ENCODE data around the gene ZNF296. TPM values are rescaled to one million over a fixed set of nuclear protein-coding genes. Genes with fewer than 3 reads are reported as not detected.

The ZNF296 gene
- total and polyA plus RNA-seq, 2 of the 13 experiments (the other 11 are each of a cell fraction or from before 2014, with no cell fraction given): 0.26 to 0.62 TPM

DNA sequence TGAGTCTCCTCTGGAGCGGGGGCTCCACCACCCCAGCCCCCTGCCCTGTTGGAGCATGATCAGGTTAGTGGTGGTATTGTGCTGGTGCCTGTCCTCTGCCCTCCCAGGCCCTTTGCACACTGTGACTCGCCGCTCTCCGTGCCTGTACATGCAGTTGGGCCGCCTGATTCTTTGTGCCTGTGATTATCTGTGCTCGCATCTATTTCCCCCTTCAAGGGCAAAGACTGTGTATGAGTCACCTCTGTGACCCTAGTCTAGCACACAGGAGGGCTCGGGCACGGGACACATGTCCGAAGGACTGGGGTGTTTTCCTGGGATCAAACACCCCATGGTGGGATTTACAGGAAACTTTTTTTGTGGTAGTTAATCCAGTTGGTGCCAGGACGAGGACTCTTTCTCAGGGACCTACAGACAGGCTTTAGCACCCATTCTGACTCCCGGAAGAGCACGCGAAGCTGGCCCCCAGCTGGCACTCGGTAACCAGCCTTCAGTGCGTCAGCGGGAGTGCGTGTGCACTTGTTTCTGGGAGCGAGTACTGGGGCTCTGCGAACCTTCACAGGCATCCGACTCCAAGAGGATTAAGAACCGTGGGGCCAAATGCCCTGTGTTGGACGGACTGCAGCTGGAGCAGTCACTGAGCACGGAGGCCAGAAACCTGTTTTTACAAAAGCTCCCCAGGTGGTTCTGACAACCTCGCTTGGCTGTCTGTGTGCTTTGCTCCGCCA is 23.4 kb upstream of the ZNF296 start:
- intact Hi-C loops (cut with micrococcal nuclease; ENCODE audit: unreplicated experiment): no loop called here
- no TSS peak for BruUV-seq (replicated peaks)
- H3K9me3 ChIP-seq (ENCODE audit: low read length): no peaks in the 10 kb centered on the region
- no peak for FAIRE-seq
- ATAC-seq: peak; percentile 8
- ChIA-PET CTCF (ENCODE audit: low intra/inter-chr PET ratio, low total read pairs) (no interaction called here), POLR2A (interaction anchor here (1.0 to 3.2 kb wide), 3 partner anchors 18 to 79 kb away, joined by 3 to 13 read pairs (median 11); partner anchors contain the start of genes BLOC1S3, GEMIN7 and TRAPPC6A)
- H3K4me2 ChIP-seq (ENCODE audit: low read depth, low read length): peak overlapping the region; percentile 85
- H3K36me3 ChIP-seq (replicated peaks in 1 of 2; ENCODE audit: control insufficient read depth in 1 of 2, insufficient read depth in 2 of 2, low read length in 2 of 2): peaks cover 0 to 5% of the 10 kb centered on the region in 2 experiments; a peak in 3 of 5 replicates
- in situ Hi-C loops (cut with HindIII; ENCODE audit: extremely low pct_ligation_motif_present, low pct_unique_long_range_greater_than_20kb): no loop called here
- peaks cover 18% of the 10 kb centered on the region for H4K20me1 ChIP-seq (ENCODE audit: insufficient read depth, low read length)
- WGBS (ENCODE audit: low lambda C conversion rate): 67% methylated on average over 7 of the region's 25 CpGs
- peak overlapping the region; percentile 69 for H3K9ac ChIP-seq (ENCODE audit: insufficient read depth, low read depth, low read length)
- peak overlapping the region in 2 of 3 experiments; percentile 6 to 58; a peak in 3 of 6 replicates for H3K4me3 ChIP-seq (replicated peaks in 1 of 3; ENCODE audit: insufficient read depth in 1 of 3, low read depth in 2 of 3, low read length in 3 of 3)
- no peaks in the 10 kb centered on the region for H3K27me3 ChIP-seq (ENCODE audit: control insufficient read depth in 1 of 2, insufficient read depth in 2 of 2, low read length in 2 of 2)
- peak; percentile 72 for DNase-seq (ENCODE audit: low spot score)
- peaks cover 100% of the 10 kb centered on the region for H3K4me1 ChIP-seq (ENCODE audit: insufficient read depth, low read length)
- no peak overlapping the region for H2AFZ ChIP-seq (ENCODE audit: low read length)
- peaks cover 98% of the 10 kb centered on the region for H3K79me2 ChIP-seq (ENCODE audit: insufficient read depth, low read length)
- peak overlapping the region; percentile 74 for H3K27ac ChIP-seq (ENCODE audit: extremely low read length, insufficient read depth, low read length)
- TF ChIP-seq AGO1 (IDR thresholded peaks at IDR 0.05; ENCODE audit: low read depth, low read length, poor library complexity, severe bottlenecking) (no peak), SAP130 (CRISPR knock-in tag; IDR thresholded peaks at IDR 0.05; ENCODE audit: low read depth) (peak; percentile 49), ZC3H4 (CRISPR knock-in tag; IDR thresholded peaks at IDR 0.05; ENCODE audit: borderline replicate concordance) (no peak), GATAD2A (CRISPR knock-in tag; IDR thresholded peaks at IDR 0.05) (peak; percentile 34; the same call in 1 of the 2 replicates), ETV5 (CRISPR knock-in tag; IDR thresholded peaks at IDR 0.05; ENCODE audit: borderline replicate concordance) (peak; percentile 41; the same call in 1 of the 2 replicates)
- TF ChIP-seq, protein P1, sequence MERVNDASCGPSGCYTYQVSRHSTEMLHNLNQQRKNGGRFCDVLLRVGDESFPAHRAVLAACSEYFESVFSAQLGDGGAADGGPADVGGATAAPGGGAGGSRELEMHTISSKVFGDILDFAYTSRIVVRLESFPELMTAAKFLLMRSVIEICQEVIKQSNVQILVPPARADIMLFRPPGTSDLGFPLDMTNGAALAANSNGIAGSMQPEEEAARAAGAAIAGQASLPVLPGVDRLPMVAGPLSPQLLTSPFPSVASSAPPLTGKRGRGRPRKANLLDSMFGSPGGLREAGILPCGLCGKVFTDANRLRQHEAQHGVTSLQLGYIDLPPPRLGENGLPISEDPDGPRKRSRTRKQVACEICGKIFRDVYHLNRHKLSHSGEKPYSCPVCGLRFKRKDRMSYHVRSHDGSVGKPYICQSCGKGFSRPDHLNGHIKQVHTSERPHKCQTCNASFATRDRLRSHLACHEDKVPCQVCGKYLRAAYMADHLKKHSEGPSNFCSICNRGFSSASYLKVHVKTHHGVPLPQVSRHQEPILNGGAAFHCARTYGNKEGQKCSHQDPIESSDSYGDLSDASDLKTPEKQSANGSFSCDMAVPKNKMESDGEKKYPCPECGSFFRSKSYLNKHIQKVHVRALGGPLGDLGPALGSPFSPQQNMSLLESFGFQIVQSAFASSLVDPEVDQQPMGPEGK (CRISPR knock-in tag; IDR thresholded peaks at IDR 0.05): peak; percentile 54
- TF ChIP-seq, protein P2, sequence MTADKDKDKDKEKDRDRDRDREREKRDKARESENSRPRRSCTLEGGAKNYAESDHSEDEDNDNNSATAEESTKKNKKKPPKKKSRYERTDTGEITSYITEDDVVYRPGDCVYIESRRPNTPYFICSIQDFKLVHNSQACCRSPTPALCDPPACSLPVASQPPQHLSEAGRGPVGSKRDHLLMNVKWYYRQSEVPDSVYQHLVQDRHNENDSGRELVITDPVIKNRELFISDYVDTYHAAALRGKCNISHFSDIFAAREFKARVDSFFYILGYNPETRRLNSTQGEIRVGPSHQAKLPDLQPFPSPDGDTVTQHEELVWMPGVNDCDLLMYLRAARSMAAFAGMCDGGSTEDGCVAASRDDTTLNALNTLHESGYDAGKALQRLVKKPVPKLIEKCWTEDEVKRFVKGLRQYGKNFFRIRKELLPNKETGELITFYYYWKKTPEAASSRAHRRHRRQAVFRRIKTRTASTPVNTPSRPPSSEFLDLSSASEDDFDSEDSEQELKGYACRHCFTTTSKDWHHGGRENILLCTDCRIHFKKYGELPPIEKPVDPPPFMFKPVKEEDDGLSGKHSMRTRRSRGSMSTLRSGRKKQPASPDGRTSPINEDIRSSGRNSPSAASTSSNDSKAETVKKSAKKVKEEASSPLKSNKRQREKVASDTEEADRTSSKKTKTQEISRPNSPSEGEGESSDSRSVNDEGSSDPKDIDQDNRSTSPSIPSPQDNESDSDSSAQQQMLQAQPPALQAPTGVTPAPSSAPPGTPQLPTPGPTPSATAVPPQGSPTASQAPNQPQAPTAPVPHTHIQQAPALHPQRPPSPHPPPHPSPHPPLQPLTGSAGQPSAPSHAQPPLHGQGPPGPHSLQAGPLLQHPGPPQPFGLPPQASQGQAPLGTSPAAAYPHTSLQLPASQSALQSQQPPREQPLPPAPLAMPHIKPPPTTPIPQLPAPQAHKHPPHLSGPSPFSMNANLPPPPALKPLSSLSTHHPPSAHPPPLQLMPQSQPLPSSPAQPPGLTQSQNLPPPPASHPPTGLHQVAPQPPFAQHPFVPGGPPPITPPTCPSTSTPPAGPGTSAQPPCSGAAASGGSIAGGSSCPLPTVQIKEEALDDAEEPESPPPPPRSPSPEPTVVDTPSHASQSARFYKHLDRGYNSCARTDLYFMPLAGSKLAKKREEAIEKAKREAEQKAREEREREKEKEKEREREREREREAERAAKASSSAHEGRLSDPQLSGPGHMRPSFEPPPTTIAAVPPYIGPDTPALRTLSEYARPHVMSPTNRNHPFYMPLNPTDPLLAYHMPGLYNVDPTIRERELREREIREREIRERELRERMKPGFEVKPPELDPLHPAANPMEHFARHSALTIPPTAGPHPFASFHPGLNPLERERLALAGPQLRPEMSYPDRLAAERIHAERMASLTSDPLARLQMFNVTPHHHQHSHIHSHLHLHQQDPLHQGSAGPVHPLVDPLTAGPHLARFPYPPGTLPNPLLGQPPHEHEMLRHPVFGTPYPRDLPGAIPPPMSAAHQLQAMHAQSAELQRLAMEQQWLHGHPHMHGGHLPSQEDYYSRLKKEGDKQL (CRISPR knock-in tag; IDR thresholded peaks at IDR 0.05; ENCODE audit: low read depth): 0 out of 2 replicates have a peak, but pooled peaks have one; percentile 23
- TF ChIP-seq, protein P3, sequence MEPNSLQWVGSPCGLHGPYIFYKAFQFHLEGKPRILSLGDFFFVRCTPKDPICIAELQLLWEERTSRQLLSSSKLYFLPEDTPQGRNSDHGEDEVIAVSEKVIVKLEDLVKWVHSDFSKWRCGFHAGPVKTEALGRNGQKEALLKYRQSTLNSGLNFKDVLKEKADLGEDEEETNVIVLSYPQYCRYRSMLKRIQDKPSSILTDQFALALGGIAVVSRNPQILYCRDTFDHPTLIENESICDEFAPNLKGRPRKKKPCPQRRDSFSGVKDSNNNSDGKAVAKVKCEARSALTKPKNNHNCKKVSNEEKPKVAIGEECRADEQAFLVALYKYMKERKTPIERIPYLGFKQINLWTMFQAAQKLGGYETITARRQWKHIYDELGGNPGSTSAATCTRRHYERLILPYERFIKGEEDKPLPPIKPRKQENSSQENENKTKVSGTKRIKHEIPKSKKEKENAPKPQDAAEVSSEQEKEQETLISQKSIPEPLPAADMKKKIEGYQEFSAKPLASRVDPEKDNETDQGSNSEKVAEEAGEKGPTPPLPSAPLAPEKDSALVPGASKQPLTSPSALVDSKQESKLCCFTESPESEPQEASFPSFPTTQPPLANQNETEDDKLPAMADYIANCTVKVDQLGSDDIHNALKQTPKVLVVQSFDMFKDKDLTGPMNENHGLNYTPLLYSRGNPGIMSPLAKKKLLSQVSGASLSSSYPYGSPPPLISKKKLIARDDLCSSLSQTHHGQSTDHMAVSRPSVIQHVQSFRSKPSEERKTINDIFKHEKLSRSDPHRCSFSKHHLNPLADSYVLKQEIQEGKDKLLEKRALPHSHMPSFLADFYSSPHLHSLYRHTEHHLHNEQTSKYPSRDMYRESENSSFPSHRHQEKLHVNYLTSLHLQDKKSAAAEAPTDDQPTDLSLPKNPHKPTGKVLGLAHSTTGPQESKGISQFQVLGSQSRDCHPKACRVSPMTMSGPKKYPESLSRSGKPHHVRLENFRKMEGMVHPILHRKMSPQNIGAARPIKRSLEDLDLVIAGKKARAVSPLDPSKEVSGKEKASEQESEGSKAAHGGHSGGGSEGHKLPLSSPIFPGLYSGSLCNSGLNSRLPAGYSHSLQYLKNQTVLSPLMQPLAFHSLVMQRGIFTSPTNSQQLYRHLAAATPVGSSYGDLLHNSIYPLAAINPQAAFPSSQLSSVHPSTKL (CRISPR knock-in tag; IDR thresholded peaks at IDR 0.05): 0 out of 2 replicates have a peak, but pooled peaks have one; percentile 25
